HG02798 (cell line): ENCODE measurements around the gene ZNF124.
A peak's percentile ranks its signal among the peaks of the same experiment; 100 is the strongest.
"Not testable (repeated sequence)": the region's sequence is repeated elsewhere in the genome, so short reads cannot be mapped to it uniquely, and the experiment has no call there.

Experiments used
- ATAC-seq: cut with Tn5 transposase; IDR thresholded peaks from one replicate; pipeline ENCODE4 v1.9.1; 2021; ENCODE audit warnings: mild to moderate bottlenecking; ENCODE audit not compliant: unreplicated experiment, poor library complexity

The ZNF124 gene

GRCh38 chr1:247173431-247173830 lies 1.6 kb upstream of the ZNF124 start:
- ATAC-seq = no peak

GRCh38 chr1:247172996-247173395 lies 1.2 kb upstream of the ZNF124 start:
- ATAC-seq = no peak

GRCh38 chr1:247171443-247171842 lies 377 bp downstream of the ZNF124 start:
- ATAC-seq = peak; percentile 61

GRCh38 chr1:247165674-247166073 lies 6.1 kb downstream of the ZNF124 start:
- ATAC-seq = no peak

- ATAC-seq = no peak
These were observed 7.1 kb downstream of the ZNF124 start for GRCh38 chr1:247164694-247165093.

GRCh38 chr1:247156787-247157232 lies 15.0 kb downstream of the ZNF124 start:
- ATAC-seq = no peak

- no peak for ATAC-seq
These were observed 24.0 kb downstream of the ZNF124 start for GRCh38 chr1:247147781-247148180.

GRCh38 chr1:247147120-247147519 lies 24.7 kb downstream of the ZNF124 start:
- not testable (repeated sequence) for ATAC-seq

- no peak for ATAC-seq
These were observed 25.1 kb downstream of the ZNF124 start for GRCh38 chr1:247146671-247147070.

GRCh38 chr1:247145279-247145678 lies 26.5 kb downstream of the ZNF124 start:
- no peak for ATAC-seq

- ATAC-seq = not testable (repeated sequence)
These were observed 32.3 kb downstream of the ZNF124 start for GRCh38 chr1:247139557-247139956.

- no peak for ATAC-seq
These were observed 40.6 kb downstream of the ZNF124 start for GRCh38 chr1:247131236-247131635.

- ATAC-seq = not testable (repeated sequence)
These were observed 44.1 kb downstream of the ZNF124 start for GRCh38 chr1:247127519-247128282.

GRCh38 chr1:247126601-247127000 lies 45.2 kb downstream of the ZNF124 start:
- ATAC-seq = peak; percentile 54

GRCh38 chr1:247126166-247126565 lies 45.7 kb downstream of the ZNF124 start:
- peak; percentile 100 for ATAC-seq

- no peak for ATAC-seq
These were observed 50.4 kb downstream of the ZNF124 start for GRCh38 chr1:247121382-247121781.

GRCh38 chr1:247120408-247120668 lies 51.5 kb downstream of the ZNF124 start:
- not testable (repeated sequence) for ATAC-seq

GRCh38 chr1:247119600-247120407 lies 52.0 kb downstream of the ZNF124 start:
- ATAC-seq = no peak

- no peak for ATAC-seq
These were observed 52.8 kb downstream of the ZNF124 start for GRCh38 chr1:247118946-247119446.

GRCh38 chr1:247115545-247115944 lies 56.3 kb downstream of the ZNF124 start:
- ATAC-seq = no peak

- no peak for ATAC-seq
These were observed 56.7 kb downstream of the ZNF124 start for GRCh38 chr1:247115141-247115510.
